Prostate gland (tissue), 2 donors: Measurements from ENCODE around the gene MARCHF6. TPM values are rescaled to one million over a fixed set of nuclear protein-coding genes. Genes with fewer than 3 reads are reported as not detected.

Source experiments
- DNase-seq: peaks from one replicate; pipeline ENCODE4 v3.0.0-alpha.2; 2019; ENCODE audit warnings: low spot score
- H3K27ac ChIP-seq, 2 donors: fragments of 200-600 bp; sonication (generic); 2 replicates each; pipeline ENCODE4 v1.5.1; 2017 to 2019
- H3K27me3 ChIP-seq: fragments of 200-600 bp; sonication (generic); replicated peaks from 2 replicates; pipeline ENCODE4 v1.5.1; 2019; ENCODE audit not compliant: insufficient read depth
- H3K36me3 ChIP-seq, 2 donors: fragments of 200-600 bp; sonication (generic); 1 replicate in 1 of 2; 2 replicates in 1 of 2; pipeline versions ENCODE4 v1.5.1 to v1.8.1; 2017 to 2019
- H3K4me1 ChIP-seq: fragments of 200-600 bp; sonication (generic); replicated peaks from 2 replicates; pipeline ENCODE4 v1.5.1; 2019
- H3K4me3 ChIP-seq, 2 donors: fragments of 200-600 bp; sonication (generic); 2 replicates each; pipeline ENCODE4 v1.5.1; 2017 to 2019
- H3K9me3 ChIP-seq: fragments of 200-600 bp; sonication (generic); 2 replicates; pipeline ENCODE4 v1.5.1; 2017
- POLR2A ChIP-seq: fragments of 450-650 bp; IDR thresholded peaks from one replicate; pipeline ENCODE4 v1.6.1; 2016; ENCODE audit warnings: antibody characterized with exemption, mild to moderate bottlenecking
- POLR2AphosphoS5 ChIP-seq: sonication (generic); formaldehyde crosslinking; IDR thresholded peaks from one replicate; pipeline ENCODE4 v1.6.1; 2017; ENCODE audit warnings: antibody characterized with exemption
- WGBS: methylation state at CpG from one replicate; pipeline ENCODE4 v1.1.5; 2018; 5-methylcytosine and 5-hydroxymethylcytosine counted together
- intact Hi-C: fragments of 100-400 bp; cut with DNase I; formaldehyde crosslinking; loops from one replicate; pipeline ENCODE4 v1.14.2; 2022
- total RNA-seq, 2 donors: library from RNA; depleted of rRNA; stranded (reverse); fragments of >200 nt; gene quantifications; one replicate each; pipeline ENCODE4 v1.1.0, GENCODE V29; 2016
- TF ChIP-seq, protein P1 (sequence below), 4 experiments: fragments of 200-600 bp in 2 of 4; fragments of 450-650 bp in 2 of 4; sonication (generic) in 2 of 4; IDR thresholded peaks; 1 replicate in 3 of 4; 2 replicates in 1 of 4; pipeline ENCODE4 v1.5.1; 2016 to 2019; ENCODE audit warnings: antibody characterized with exemption in 4 of 4, mild to moderate bottlenecking in 2 of 4, moderate library complexity in 2 of 4

MARCHF6 gene
- total RNA-seq, 2 donors from 2014 or later: 65.3 to 86.5 TPM

DNA sequence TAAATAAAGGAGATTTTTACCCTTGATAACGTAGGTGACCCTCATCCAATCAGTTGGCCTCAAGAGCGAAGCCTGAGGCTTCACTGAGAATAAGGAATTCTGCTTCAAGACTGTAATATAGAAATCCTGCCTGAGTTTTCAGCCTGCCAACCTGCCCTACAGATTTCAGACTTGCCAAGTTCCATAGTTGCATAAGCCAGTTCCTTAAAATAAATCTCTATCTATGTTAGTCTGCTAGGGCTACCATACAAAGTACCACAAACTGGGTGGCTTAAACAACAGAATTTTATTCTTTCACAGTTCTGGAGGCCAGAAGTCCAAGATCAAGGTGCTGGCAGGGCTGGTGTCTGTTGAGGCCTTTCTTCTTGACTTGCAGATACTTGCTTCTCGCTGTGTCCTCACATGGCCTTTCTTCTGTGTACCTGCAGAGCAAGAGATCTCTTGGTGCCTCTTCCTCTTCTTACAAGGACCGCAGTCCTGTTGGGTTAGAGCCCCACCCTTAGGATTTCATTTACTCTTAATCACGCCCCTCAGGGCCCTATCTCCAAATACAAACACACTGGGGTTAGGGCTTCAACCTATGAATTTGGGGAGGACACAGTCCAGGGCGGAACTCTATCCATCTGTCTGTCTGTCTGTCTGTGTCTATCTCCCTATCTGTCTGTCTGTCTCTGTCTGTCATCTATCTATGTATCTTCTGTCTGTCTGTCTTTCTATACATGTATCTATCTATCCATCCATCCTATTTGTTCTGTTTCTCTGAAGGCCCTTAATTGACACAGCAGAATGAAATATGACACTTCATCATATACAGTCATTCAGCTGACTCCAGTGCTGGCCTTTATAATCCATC is 28.8 kb upstream of the MARCHF6 start:
- TF ChIP-seq, protein P1, sequence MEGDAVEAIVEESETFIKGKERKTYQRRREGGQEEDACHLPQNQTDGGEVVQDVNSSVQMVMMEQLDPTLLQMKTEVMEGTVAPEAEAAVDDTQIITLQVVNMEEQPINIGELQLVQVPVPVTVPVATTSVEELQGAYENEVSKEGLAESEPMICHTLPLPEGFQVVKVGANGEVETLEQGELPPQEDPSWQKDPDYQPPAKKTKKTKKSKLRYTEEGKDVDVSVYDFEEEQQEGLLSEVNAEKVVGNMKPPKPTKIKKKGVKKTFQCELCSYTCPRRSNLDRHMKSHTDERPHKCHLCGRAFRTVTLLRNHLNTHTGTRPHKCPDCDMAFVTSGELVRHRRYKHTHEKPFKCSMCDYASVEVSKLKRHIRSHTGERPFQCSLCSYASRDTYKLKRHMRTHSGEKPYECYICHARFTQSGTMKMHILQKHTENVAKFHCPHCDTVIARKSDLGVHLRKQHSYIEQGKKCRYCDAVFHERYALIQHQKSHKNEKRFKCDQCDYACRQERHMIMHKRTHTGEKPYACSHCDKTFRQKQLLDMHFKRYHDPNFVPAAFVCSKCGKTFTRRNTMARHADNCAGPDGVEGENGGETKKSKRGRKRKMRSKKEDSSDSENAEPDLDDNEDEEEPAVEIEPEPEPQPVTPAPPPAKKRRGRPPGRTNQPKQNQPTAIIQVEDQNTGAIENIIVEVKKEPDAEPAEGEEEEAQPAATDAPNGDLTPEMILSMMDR (IDR thresholded peaks at IDR 0.05): no peak
- TF ChIP-seq POLR2A (no peak), POLR2AphosphoS5 (no peak)

DNA sequence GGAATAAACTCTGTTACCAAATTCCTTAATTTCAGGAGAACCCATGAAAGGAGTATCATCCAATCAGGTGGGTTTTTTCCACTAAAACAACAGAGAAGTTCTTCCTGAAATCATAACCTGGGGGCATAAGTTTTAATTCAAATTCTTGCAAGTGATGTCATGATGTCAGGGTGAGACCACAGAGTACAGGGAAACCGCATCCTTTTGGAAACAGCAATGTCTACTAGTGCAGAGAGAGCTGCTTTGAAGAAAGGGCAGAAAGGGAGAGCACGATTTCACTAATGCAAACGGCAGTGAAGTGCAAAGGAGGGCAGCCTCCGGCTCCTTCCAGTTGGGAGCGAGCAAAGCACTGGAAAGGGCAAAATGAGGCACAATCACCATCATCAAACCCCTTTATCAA is 25.2 kb upstream of the MARCHF6 start:
- WGBS: 92% methylated on average over 5 of the region's 5 CpGs
- Histone ChIP-seq H3K36me3 (no peaks in the 10 kb centered on the region), H3K9me3 (no peaks in the 10 kb centered on the region), H3K4me3 (no peak overlapping the region), H3K27ac (no peak overlapping the region), H3K4me1 (peaks cover 8% of the 10 kb centered on the region), H3K27me3 (no peaks in the 10 kb centered on the region)
- no peak for DNase-seq
- TF ChIP-seq POLR2A: no peak
- TF ChIP-seq, protein P1 (IDR thresholded peaks at IDR 0.05): no peak
- TF ChIP-seq POLR2AphosphoS5: no peak
- intact Hi-C loops: no loop called here

More for the DNA sequence above, 28.8 kb upstream of the MARCHF6 start:
- no peaks in the 10 kb centered on the region for H3K36me3 ChIP-seq
- DNase-seq: no peak
- no peak overlapping the region for H3K4me3 ChIP-seq
- H3K27me3 ChIP-seq: no peaks in the 10 kb centered on the region
- H3K9me3 ChIP-seq: no peaks in the 10 kb centered on the region
- intact Hi-C loops: no loop called here
- H3K4me1 ChIP-seq: no peaks in the 10 kb centered on the region
- 75% methylated on average over 6 of the region's 6 CpGs for WGBS
- no peak overlapping the region for H3K27ac ChIP-seq

DNA sequence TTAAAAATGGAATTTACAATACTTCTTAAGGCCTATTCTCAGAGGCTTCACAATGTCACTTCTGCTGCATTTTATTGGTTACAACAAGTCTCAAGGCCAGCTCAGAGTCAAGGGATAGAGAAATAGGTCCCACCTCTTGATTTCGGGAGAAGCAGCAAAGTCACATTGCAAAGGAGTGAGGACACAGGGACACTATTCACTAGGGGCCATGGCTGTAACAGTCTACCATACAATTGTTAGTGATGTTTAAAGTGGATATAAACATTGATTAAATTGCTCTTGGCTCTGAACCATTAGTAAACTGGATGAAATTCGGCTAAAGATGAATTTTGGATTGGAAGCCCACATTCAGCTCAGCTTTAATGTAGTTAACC is 24.1 kb upstream of the MARCHF6 start:
- Histone ChIP-seq H3K27me3 (no peaks in the 10 kb centered on the region), H3K27ac (no peak overlapping the region), H3K4me3 (no peak overlapping the region), H3K9me3 (no peaks in the 10 kb centered on the region), H3K4me1 (peaks cover 8% of the 10 kb centered on the region), H3K36me3 (no peaks in the 10 kb centered on the region)
- no peak for DNase-seq
- 30% methylated on average over 2 of the region's 2 CpGs for WGBS
- intact Hi-C loops: no loop called here
- TF ChIP-seq POLR2AphosphoS5: no peak
- no peak for TF ChIP-seq POLR2A
- TF ChIP-seq, protein P1 (IDR thresholded peaks at IDR 0.05): no peak

DNA sequence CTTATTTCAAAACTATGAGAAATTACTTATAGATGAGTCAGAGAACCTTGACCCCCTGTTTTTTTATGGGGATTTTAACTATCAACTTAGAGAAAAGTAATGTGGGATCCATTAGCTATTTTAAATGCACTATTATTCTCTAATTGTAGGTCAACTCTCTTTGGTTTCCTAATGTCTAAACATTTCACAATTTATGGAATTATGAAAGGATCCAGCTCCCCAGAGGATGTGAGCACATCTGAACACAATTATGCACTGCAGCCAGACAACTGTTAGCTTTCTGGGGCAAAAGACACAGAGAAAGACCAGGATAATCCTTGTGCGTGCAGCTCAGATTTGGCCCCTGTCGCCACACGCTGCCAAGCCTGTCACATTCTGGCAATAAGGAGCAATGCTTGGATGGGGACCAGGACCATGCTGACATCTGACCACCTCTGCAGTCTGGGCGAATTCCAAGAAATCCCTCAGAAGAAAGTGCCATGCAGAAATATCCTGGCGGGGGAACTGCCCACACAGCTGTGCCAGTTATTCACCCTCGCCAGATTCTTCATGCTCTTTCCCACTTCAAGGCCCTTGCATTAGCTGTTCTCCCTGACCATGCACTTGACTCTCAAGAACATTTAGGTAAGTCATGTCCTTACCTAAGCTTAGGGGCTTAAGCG is 23.5 kb upstream of the MARCHF6 start:
- Histone ChIP-seq H3K4me1 (peaks cover 8% of the 10 kb centered on the region), H3K9me3 (no peaks in the 10 kb centered on the region), H3K4me3 (no peak overlapping the region), H3K36me3 (no peaks in the 10 kb centered on the region), H3K27me3 (no peaks in the 10 kb centered on the region), H3K27ac (peak overlapping the region in 1 of 2 donors; percentile 46)
- intact Hi-C loops: loop anchor here (10.0 kb wide), 1 partner anchor 45 kb away; no protein-coding TSS in a partner anchor
- TF ChIP-seq, protein P1 (IDR thresholded peaks at IDR 0.05): no peak
- TF ChIP-seq POLR2A (no peak), POLR2AphosphoS5 (no peak)
- no peak for DNase-seq
- WGBS: 19% methylated on average over 7 of the region's 7 CpGs
